K562 (cell line): ENCODE data around the gene POLN.

Experiments
- SMARCA4 ChIP-seq: fragments of 450-650 bp; IDR thresholded peaks from 2 replicates; pipeline ENCODE4 v1.6.1; 2016
- TF ChIP-seq, protein P1 (sequence below), 3 experiments: IDR thresholded peaks in 2 of 3; conservative IDR thresholded peaks in 1 of 3; 2 replicates each; pipeline ENCODE4 v1.5.1; 2011 to 2012; ENCODE audit warnings: low read length in 3 of 3, mild to moderate bottlenecking in 3 of 3, control low read depth in 2 of 3, improper control_type of control experiment in 1 of 3, inconsistent platforms in 1 of 3, low read depth in 1 of 3, mixed read lengths in 1 of 3, moderate library complexity in 1 of 3; ENCODE audit not compliant: insufficient read depth in 2 of 3

DNA sequence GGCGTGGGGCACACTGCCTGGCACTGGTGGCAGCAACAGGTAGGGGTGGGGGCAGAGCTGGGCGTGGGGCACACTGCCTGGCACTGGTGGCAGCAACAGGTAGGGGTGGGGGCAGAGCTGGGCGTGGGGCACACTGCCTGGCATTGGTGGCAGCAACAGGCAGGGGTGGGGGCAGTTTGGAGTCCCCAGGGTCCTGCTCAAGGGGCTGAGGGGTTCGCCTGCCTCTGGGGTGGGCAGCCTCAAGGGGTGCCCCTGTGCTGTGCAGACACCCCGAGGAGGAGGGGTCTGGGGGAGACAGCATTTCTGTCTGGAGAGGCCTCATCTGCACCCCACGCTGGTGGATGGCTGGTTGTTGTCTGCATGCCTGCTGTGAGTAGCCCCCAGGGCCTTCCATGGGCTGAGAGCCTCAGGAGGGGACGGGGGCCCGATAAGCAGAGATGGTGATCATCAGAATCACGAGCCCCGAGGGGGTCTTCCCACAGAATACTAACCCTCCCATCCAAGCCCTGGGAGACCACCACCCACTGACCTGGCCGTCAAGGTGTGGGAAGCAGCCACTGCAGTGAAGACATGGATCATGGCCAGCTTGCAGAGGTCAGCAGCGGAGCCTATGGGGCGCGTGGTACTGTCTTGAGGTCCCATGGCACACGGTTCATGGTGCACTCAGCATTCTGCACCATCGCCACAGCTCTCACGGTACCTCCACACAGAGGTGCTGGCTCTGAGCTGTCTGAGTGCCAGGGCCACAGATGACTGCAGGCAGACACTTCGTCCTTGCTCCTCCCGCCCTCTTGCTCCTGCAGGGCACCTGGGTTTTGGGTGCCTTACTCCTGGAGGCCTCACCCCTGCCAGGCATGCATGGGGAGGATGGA, 161.3 kb downstream of the POLN start:
- no peak for TF ChIP-seq SMARCA4
- TF ChIP-seq, protein P1, sequence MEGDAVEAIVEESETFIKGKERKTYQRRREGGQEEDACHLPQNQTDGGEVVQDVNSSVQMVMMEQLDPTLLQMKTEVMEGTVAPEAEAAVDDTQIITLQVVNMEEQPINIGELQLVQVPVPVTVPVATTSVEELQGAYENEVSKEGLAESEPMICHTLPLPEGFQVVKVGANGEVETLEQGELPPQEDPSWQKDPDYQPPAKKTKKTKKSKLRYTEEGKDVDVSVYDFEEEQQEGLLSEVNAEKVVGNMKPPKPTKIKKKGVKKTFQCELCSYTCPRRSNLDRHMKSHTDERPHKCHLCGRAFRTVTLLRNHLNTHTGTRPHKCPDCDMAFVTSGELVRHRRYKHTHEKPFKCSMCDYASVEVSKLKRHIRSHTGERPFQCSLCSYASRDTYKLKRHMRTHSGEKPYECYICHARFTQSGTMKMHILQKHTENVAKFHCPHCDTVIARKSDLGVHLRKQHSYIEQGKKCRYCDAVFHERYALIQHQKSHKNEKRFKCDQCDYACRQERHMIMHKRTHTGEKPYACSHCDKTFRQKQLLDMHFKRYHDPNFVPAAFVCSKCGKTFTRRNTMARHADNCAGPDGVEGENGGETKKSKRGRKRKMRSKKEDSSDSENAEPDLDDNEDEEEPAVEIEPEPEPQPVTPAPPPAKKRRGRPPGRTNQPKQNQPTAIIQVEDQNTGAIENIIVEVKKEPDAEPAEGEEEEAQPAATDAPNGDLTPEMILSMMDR (IDR thresholded peaks at IDR 0.05 in 2 of 3, conservative IDR thresholded peaks at IDR 0.05 in 1 of 3; ENCODE audit: insufficient read depth in 2 of 3, low read depth in 1 of 3, low read length in 3 of 3): no peak
